Epidermal melanocyte (primary cell): Measurements from ENCODE around the gene TFF2.

Experiments
- DNase-seq: peaks from one replicate; pipeline ENCODE4 v3.0.0; 2011; ENCODE audit warnings: low spot score; ENCODE audit not compliant: insufficient read length

TFF2 gene

GRCh38 chr21:42366292-42367010, 15.7 kb upstream of the TFF2 start, which contains the start of gene TFF1:
TSS of gene TFF1 (minus strand) at chr21:42366535. CDS start at chr21:42366495, 40 bp downstream.
- DNase-seq, result no peak

- DNase-seq, result no peak
Measured at GRCh38 chr21:42365770-42366169, 15.0 kb upstream of the TFF2 start.

DNA sequence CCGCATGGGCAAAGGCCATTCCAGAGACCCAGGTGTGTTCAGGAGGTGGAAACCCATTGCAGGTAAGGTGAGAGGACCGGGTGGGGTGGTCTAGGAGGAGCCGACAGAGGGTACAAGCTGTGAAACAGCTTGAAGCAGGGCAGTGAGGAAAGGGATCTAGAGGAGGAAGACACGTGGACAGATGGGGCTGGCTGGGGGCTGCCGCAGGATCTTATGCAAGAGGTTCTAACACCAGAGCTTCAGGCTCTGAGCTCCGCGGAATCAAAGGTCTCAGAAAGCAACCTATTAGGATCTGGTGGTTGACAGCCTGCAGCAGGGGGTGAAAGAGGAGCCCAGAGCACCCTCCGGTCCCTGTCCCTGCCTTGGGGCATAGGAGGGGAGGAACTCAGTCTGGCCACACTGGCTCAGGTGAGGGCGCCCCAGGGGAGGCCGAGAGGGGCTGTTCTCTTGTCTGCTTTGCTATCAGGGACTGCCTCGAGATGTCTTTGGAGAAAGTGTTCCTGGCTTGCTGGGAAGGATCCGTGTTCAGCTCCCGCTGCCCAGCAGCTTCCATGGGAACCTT, 13.6 kb upstream of the TFF2 start:
- no peak for DNase-seq

DNA sequence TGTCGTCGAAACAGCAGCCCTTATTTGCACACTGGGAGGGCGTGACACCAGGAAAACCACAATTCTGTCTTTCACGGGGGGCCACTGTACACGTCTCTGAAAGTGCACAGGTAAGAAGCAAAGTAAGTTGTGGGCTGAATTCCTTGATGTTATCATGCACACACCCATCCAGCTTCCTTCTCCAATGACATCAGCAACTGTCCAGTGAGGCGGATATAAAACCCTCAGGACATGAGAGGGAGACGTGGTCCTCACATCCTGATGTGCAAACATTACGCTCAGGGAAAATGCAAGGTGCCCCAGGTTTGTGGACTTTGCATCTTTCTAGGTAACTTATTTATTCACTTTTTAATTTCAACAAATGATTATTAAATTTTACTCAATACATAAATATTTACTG, 12.5 kb upstream of the TFF2 start:
- no peak for DNase-seq

GRCh38 chr21:42362700-42363099, 11.9 kb upstream of the TFF2 start:
- DNase-seq, result no peak

DNA sequence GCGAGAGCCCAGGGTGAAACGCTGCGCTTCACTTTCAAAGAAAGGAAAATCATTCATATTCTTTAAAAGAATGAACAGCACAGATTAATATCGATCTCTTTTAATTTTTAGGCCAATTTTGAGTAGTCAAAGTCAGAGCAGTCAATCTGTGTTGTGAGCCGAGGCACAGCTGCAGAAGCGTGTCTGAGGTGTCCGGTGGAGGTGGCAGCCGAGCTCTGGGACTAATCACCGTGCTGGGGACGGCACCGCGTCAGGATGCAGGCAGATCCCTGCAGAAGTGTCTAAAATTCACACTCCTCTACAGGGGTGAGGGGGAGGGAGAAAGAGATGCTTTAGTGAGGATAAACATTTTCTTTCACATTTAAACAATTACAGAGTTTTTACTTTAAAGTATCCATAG, 11.4 kb upstream of the TFF2 start:
- DNase-seq, result no peak

- DNase-seq, result no peak
Measured at GRCh38 chr21:42361286-42361685, 10.5 kb upstream of the TFF2 start.

DNA sequence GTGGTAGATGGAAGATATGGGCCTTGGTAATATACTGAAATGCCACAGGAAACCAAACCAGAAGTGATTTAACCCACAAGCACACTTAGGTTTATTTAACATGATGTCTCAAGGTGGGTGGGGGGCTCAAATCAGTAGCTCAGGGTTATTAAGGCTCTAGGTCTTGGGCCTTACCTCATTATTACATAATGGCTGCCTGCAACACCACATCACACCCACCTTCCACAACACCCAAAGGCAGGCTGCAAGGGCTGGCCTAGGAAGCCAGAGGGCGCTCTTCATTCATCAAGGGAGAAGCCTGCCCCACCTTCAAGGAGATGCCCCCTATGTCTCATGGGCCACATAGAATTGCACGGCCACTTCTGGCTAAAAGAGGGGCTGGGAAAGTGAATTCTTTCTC, 9.5 kb upstream of the TFF2 start:
- no peak for DNase-seq

- no peak for DNase-seq
Measured at GRCh38 chr21:42358937-42359336, 8.1 kb upstream of the TFF2 start.

DNA sequence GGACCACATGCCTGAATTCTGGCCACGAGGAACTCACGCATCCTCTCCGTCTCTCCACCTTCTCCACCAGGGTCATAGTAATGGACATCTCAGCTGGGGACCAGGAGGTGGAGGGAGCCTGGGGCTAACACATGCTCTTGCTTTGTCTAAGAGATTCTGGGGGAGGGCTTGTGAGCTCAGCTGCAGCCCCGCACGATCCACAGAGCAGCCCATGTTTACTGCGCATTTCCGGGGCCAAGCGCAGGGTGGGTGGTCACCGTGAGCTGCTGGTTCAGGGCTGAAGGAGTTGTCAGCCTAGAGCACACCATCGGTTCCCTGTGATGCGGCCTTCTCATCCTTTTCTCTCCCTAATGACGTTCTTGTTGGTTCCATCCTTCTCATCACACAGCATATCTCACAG, 7.5 kb upstream of the TFF2 start:
- DNase-seq, result no peak

DNA sequence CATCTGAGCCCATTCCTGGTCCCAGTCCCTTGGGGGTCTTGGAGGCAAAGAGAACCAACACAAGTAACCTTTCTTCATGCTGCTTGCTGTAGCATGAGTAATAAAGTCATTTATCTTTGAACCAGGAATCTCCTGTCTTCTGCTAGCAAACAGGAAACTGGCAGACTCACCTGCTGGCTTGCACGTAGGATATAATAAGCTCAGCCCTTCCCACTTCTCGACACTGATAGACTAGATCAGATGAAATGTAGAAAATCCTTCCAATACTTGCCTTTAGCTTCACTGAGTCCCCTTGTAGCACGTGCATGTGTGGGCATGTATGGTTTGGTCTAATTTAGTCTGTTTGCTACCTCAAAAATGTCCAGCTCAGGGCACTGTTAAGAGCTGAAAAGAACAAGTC, 6.5 kb upstream of the TFF2 start:
- no peak for DNase-seq

GRCh38 chr21:42356650-42357049, 5.9 kb upstream of the TFF2 start:
- no peak for DNase-seq

- no peak for DNase-seq
Measured at GRCh38 chr21:42356046-42356445, 5.3 kb upstream of the TFF2 start.

DNA sequence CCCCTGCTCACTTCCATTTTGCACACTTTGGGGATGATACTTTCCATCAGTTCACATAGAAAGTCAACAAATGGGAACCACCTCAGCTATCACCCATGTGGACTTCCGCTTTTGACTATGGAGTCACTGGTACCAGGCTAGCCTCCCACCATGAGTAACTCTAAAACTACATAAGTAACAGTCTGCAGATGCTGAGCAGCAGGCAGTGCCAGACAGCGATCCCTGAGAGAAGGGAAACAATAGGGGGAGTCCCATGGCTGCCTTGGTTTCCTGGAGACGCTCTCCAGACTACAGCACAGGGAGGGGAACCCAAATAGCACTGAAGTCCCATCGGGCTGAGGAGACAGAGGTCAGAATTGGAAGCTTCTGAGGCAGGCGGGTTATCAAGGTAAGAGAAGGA, 2.8 kb upstream of the TFF2 start:
- no peak for DNase-seq

DNA sequence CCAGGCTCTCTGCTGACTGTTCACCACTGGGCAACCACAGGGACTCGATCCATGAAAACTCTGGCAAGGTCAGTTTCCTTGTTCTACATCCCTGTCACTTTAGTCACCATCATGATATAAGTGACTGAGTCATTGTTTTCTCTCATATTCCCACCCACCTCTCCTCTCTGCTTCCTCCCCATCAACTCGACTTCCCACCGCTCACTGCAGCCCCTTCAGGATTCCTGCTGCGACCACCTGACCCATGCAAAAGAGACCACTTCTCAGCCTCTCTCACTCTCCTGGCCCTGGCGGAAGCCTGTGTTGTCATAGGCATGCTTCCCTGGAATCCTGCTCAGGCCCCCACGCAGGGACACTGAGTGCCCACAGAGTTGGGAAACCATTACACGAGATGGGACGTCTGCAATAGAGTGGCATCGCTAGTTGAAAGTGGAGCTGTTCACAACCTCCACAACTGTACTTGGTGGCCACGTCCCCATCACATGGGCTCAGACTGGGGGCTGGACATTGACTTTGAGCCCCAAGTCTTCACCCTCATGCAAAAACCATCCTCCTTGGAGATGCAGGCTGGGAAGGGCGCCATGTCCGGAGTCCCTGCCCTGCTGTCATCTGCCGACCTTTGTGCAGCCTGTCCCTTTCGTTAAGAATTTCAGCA, 1.8 kb upstream of the TFF2 start:
- DNase-seq, result no peak

GRCh38 chr21:42351626-42352440, 1.0 kb upstream of the TFF2 start:
- no peak for DNase-seq

DNA sequence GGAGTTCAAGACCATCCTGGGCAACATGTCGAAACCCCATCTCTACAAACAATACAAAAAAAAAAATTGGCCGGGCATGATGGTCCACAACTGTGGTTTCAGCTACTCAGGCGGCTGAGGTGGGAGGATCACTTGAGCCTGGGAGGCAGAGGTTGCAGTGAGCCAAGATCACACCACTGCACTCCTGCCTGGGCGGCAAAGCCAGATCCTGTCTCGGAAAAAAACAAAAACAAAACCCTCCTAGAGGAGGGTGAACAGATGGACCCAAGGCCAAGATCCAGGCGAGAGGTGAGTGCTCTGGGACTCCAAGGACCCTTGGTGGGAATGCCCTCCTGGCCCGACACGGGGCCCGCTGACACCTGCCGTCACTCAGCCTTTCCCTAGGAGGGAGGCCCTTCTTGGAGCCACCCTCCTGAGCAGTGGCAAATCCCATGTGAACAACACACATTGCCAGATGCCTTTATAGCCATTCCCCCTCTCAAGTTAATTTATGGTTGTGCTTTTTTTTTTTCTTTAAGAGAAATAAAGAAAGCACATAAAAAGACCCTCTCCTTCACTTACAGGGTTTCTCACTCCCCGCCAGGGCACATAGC, 380 bp downstream of the TFF2 start:
- no peak for DNase-seq

GRCh38 chr21:42349420-42350317, 1.1 kb downstream of the TFF2 start:
- DNase-seq, result no peak

GRCh38 chr21:42348762-42349161, 2.0 kb downstream of the TFF2 start:
- no peak for DNase-seq

GRCh38 chr21:42347601-42348327, 3.0 kb downstream of the TFF2 start:
- no peak for DNase-seq
